Measurements from ENCODE around the gene SERPINA9.

The SERPINA9 gene

GRCh38 chr14:94476023-94476422, at the start of gene SERPINA9:
Gene SERPINA9 (minus strand): TSS chr14:94476197. CDS start chr14:94469840, 6,357 bp downstream.
- Histone ChIP-seq H3K9me3 (ENCODE audit: control insufficient read depth in 5 of 5, low read length in 5 of 5) (peaks cover 10 to 27% (median 26%) of the 10 kb centered on the region in 5 donors), H3K9ac (ENCODE audit: low read length in 5 of 5) (no peak within 1 kb of the TSS), H3K4me1 (ENCODE audit: control insufficient read depth in 5 of 5, insufficient read depth in 5 of 5, low read length in 5 of 5) (no peaks in the 10 kb centered on the region), H3K36me3 (ENCODE audit: control insufficient read depth in 5 of 5, insufficient read depth in 5 of 5, low read length in 5 of 5) (no peaks in the 10 kb centered on the region), H3K27ac (ENCODE audit: low read depth, low read length) (no peak within 1 kb of the TSS), H3K4me3 (ENCODE audit: low read depth in 1 of 5, low read length in 5 of 5) (no peak within 1 kb of the TSS), H3K27me3 (ENCODE audit: control insufficient read depth in 5 of 5, insufficient read depth in 4 of 5, low read length in 5 of 5) (peaks cover 0 to 11% (median 3%) of the 10 kb centered on the region in 5 donors)

GRCh38 chr14:94524093-94524492, 48.1 kb upstream of the SERPINA9 start:
- no peak overlapping the region for H3K27ac ChIP-seq (ENCODE audit: low read depth, low read length)
- peaks cover 0 to 11% (median 4%) of the 10 kb centered on the region in 5 donors for H3K27me3 ChIP-seq (ENCODE audit: control insufficient read depth in 5 of 5, insufficient read depth in 4 of 5, low read length in 5 of 5)
- H3K9me3 ChIP-seq (ENCODE audit: control insufficient read depth in 5 of 5, low read length in 5 of 5): no peaks in the 10 kb centered on the region
- peaks cover 0 to 2% (median 0%) of the 10 kb centered on the region in 5 donors for H3K4me1 ChIP-seq (ENCODE audit: control insufficient read depth in 5 of 5, insufficient read depth in 5 of 5, low read length in 5 of 5)
- H3K4me3 ChIP-seq (ENCODE audit: low read depth in 1 of 5, low read length in 5 of 5): no peak overlapping the region
- H3K9ac ChIP-seq (ENCODE audit: low read length in 5 of 5): no peak overlapping the region
- no peaks in the 10 kb centered on the region for H3K36me3 ChIP-seq (ENCODE audit: control insufficient read depth in 5 of 5, insufficient read depth in 5 of 5, low read length in 5 of 5)

- peaks cover 0 to 11% (median 4%) of the 10 kb centered on the region in 5 donors for H3K27me3 ChIP-seq (ENCODE audit: control insufficient read depth in 5 of 5, insufficient read depth in 4 of 5, low read length in 5 of 5)
- H3K27ac ChIP-seq (ENCODE audit: low read depth, low read length): no peak overlapping the region
- H3K4me3 ChIP-seq (ENCODE audit: low read depth in 1 of 5, low read length in 5 of 5): no peak overlapping the region
- H3K9me3 ChIP-seq (ENCODE audit: control insufficient read depth in 5 of 5, low read length in 5 of 5): no peaks in the 10 kb centered on the region
- peaks cover 0 to 4% (median under 1%) of the 10 kb centered on the region in 5 donors for H3K4me1 ChIP-seq (ENCODE audit: control insufficient read depth in 5 of 5, insufficient read depth in 5 of 5, low read length in 5 of 5)
- no peak overlapping the region for H3K9ac ChIP-seq (ENCODE audit: low read length in 5 of 5)
- H3K36me3 ChIP-seq (ENCODE audit: control insufficient read depth in 5 of 5, insufficient read depth in 5 of 5, low read length in 5 of 5): no peaks in the 10 kb centered on the region
Observed at GRCh38 chr14:94523265-94523664, 47.3 kb upstream of the SERPINA9 start.

GRCh38 chr14:94522115-94522724, 46.2 kb upstream of the SERPINA9 start:
- H3K27ac ChIP-seq (ENCODE audit: low read depth, low read length): no peak overlapping the region
- H3K9me3 ChIP-seq (ENCODE audit: control insufficient read depth in 5 of 5, low read length in 5 of 5): no peaks in the 10 kb centered on the region
- H3K4me1 ChIP-seq (ENCODE audit: control insufficient read depth in 5 of 5, insufficient read depth in 5 of 5, low read length in 5 of 5): peaks cover 2 to 15% (median 10%) of the 10 kb centered on the region in 5 donors
- H3K9ac ChIP-seq (ENCODE audit: low read length in 5 of 5): no peak overlapping the region
- H3K36me3 ChIP-seq (ENCODE audit: control insufficient read depth in 5 of 5, insufficient read depth in 5 of 5, low read length in 5 of 5): no peaks in the 10 kb centered on the region
- peaks cover 0 to 11% (median 4%) of the 10 kb centered on the region in 5 donors for H3K27me3 ChIP-seq (ENCODE audit: control insufficient read depth in 5 of 5, insufficient read depth in 4 of 5, low read length in 5 of 5)
- H3K4me3 ChIP-seq (ENCODE audit: low read depth in 1 of 5, low read length in 5 of 5): no peak overlapping the region

GRCh38 chr14:94521375-94522114, 45.5 kb upstream of the SERPINA9 start:
- H3K36me3 ChIP-seq (ENCODE audit: control insufficient read depth in 5 of 5, insufficient read depth in 5 of 5, low read length in 5 of 5): no peaks in the 10 kb centered on the region
- H3K27me3 ChIP-seq (ENCODE audit: control insufficient read depth in 5 of 5, insufficient read depth in 4 of 5, low read length in 5 of 5): peaks cover 0 to 11% (median 5%) of the 10 kb centered on the region in 5 donors
- no peaks in the 10 kb centered on the region for H3K9me3 ChIP-seq (ENCODE audit: control insufficient read depth in 5 of 5, low read length in 5 of 5)
- no peak overlapping the region for H3K27ac ChIP-seq (ENCODE audit: low read depth, low read length)
- peaks cover 2 to 22% (median 12%) of the 10 kb centered on the region in 5 donors for H3K4me1 ChIP-seq (ENCODE audit: control insufficient read depth in 5 of 5, insufficient read depth in 5 of 5, low read length in 5 of 5)
- no peak overlapping the region for H3K4me3 ChIP-seq (ENCODE audit: low read depth in 1 of 5, low read length in 5 of 5)
- H3K9ac ChIP-seq (ENCODE audit: low read length in 5 of 5): no peak overlapping the region

GRCh38 chr14:94517641-94518257, 41.8 kb upstream of the SERPINA9 start:
- H3K9me3 ChIP-seq (ENCODE audit: control insufficient read depth in 5 of 5, low read length in 5 of 5): no peaks in the 10 kb centered on the region
- H3K9ac ChIP-seq (ENCODE audit: low read length in 5 of 5): no peak overlapping the region
- H3K27me3 ChIP-seq (ENCODE audit: control insufficient read depth in 5 of 5, insufficient read depth in 4 of 5, low read length in 5 of 5): peaks cover 0 to 7% (median 0%) of the 10 kb centered on the region in 5 donors
- H3K4me1 ChIP-seq (ENCODE audit: control insufficient read depth in 5 of 5, insufficient read depth in 5 of 5, low read length in 5 of 5): peaks cover under 1 to 30% (median 12%) of the 10 kb centered on the region in 5 donors
- no peaks in the 10 kb centered on the region for H3K36me3 ChIP-seq (ENCODE audit: control insufficient read depth in 5 of 5, insufficient read depth in 5 of 5, low read length in 5 of 5)
- H3K4me3 ChIP-seq (ENCODE audit: low read depth in 1 of 5, low read length in 5 of 5): no peak overlapping the region
- H3K27ac ChIP-seq (ENCODE audit: low read depth, low read length): no peak overlapping the region

GRCh38 chr14:94517248-94517640, 41.2 kb upstream of the SERPINA9 start:
- Histone ChIP-seq H3K4me3 (ENCODE audit: low read depth in 1 of 5, low read length in 5 of 5) (no peak overlapping the region), H3K27ac (ENCODE audit: low read depth, low read length) (no peak overlapping the region), H3K9ac (ENCODE audit: low read length in 5 of 5) (no peak overlapping the region), H3K9me3 (ENCODE audit: control insufficient read depth in 5 of 5, low read length in 5 of 5) (no peaks in the 10 kb centered on the region), H3K4me1 (ENCODE audit: control insufficient read depth in 5 of 5, insufficient read depth in 5 of 5, low read length in 5 of 5) (peaks cover 0 to 30% (median 12%) of the 10 kb centered on the region in 5 donors), H3K27me3 (ENCODE audit: control insufficient read depth in 5 of 5, insufficient read depth in 4 of 5, low read length in 5 of 5) (peaks cover 0 to 7% (median 0%) of the 10 kb centered on the region in 5 donors), H3K36me3 (ENCODE audit: control insufficient read depth in 5 of 5, insufficient read depth in 5 of 5, low read length in 5 of 5) (no peaks in the 10 kb centered on the region)

- H3K4me3 ChIP-seq (ENCODE audit: low read depth in 1 of 5, low read length in 5 of 5): no peak overlapping the region
- H3K36me3 ChIP-seq (ENCODE audit: control insufficient read depth in 5 of 5, insufficient read depth in 5 of 5, low read length in 5 of 5): no peaks in the 10 kb centered on the region
- H3K9me3 ChIP-seq (ENCODE audit: control insufficient read depth in 5 of 5, low read length in 5 of 5): no peaks in the 10 kb centered on the region
- H3K27me3 ChIP-seq (ENCODE audit: control insufficient read depth in 5 of 5, insufficient read depth in 4 of 5, low read length in 5 of 5): peaks cover 0 to 7% (median 0%) of the 10 kb centered on the region in 5 donors
- peaks cover 0 to 30% (median 12%) of the 10 kb centered on the region in 5 donors for H3K4me1 ChIP-seq (ENCODE audit: control insufficient read depth in 5 of 5, insufficient read depth in 5 of 5, low read length in 5 of 5)
- H3K9ac ChIP-seq (ENCODE audit: low read length in 5 of 5): no peak overlapping the region
- H3K27ac ChIP-seq (ENCODE audit: low read depth, low read length): no peak overlapping the region
Observed at GRCh38 chr14:94515856-94516255, 39.9 kb upstream of the SERPINA9 start.

- no peak overlapping the region for H3K4me3 ChIP-seq (ENCODE audit: low read depth in 1 of 5, low read length in 5 of 5)
- peaks cover 0 to 30% (median 12%) of the 10 kb centered on the region in 5 donors for H3K4me1 ChIP-seq (ENCODE audit: control insufficient read depth in 5 of 5, insufficient read depth in 5 of 5, low read length in 5 of 5)
- no peaks in the 10 kb centered on the region for H3K9me3 ChIP-seq (ENCODE audit: control insufficient read depth in 5 of 5, low read length in 5 of 5)
- H3K36me3 ChIP-seq (ENCODE audit: control insufficient read depth in 5 of 5, insufficient read depth in 5 of 5, low read length in 5 of 5): no peaks in the 10 kb centered on the region
- H3K9ac ChIP-seq (ENCODE audit: low read length in 5 of 5): no peak overlapping the region
- H3K27ac ChIP-seq (ENCODE audit: low read depth, low read length): no peak overlapping the region
- H3K27me3 ChIP-seq (ENCODE audit: control insufficient read depth in 5 of 5, insufficient read depth in 4 of 5, low read length in 5 of 5): peaks cover 0 to 7% (median 0%) of the 10 kb centered on the region in 5 donors
Observed at GRCh38 chr14:94515426-94515825, 39.4 kb upstream of the SERPINA9 start.

GRCh38 chr14:94514351-94514750, 38.4 kb upstream of the SERPINA9 start:
- no peaks in the 10 kb centered on the region for H3K36me3 ChIP-seq (ENCODE audit: control insufficient read depth in 5 of 5, insufficient read depth in 5 of 5, low read length in 5 of 5)
- peaks cover 0 to 30% (median 12%) of the 10 kb centered on the region in 5 donors for H3K4me1 ChIP-seq (ENCODE audit: control insufficient read depth in 5 of 5, insufficient read depth in 5 of 5, low read length in 5 of 5)
- H3K9ac ChIP-seq (ENCODE audit: low read length in 5 of 5): no peak overlapping the region
- peaks cover 0 to 7% (median 2%) of the 10 kb centered on the region in 5 donors for H3K27me3 ChIP-seq (ENCODE audit: control insufficient read depth in 5 of 5, insufficient read depth in 4 of 5, low read length in 5 of 5)
- H3K27ac ChIP-seq (ENCODE audit: low read depth, low read length): no peak overlapping the region
- H3K4me3 ChIP-seq (ENCODE audit: low read depth in 1 of 5, low read length in 5 of 5): no peak overlapping the region
- no peaks in the 10 kb centered on the region for H3K9me3 ChIP-seq (ENCODE audit: control insufficient read depth in 5 of 5, low read length in 5 of 5)
